ENCODE data around the gene TCN2. TPM values are rescaled to one million over a fixed set of nuclear protein-coding genes. Genes with fewer than 3 reads are reported as not detected.

TCN2 gene
- total and polyA plus RNA-seq, 4 experiments from 2014 or later, result 0.93 to 2.3 (median 1.2) TPM

- Mint-ChIP-seq H3K9me3 (no peaks in the 10 kb centered on the region), H3K27ac (peak overlapping the region in 1 of 7 donors; percentile 35), H3K4me1 (peaks cover 3 to 24% (median 7%) of the 10 kb centered on the region in 4 donors), H3K27me3 (peaks cover 0 to 6% of the 10 kb centered on the region in 2 donors), H3K4me3 (no peak overlapping the region), H3K36me3 (peaks cover 11 to 18% of the 10 kb centered on the region in 2 donors)
- Histone ChIP-seq H3K4me3 (ENCODE audit: low read length in 2 of 2) (no peak overlapping the region), H3K27me3 (ENCODE audit: insufficient read depth, low read length) (no peaks in the 10 kb centered on the region), H3K36me3 (ENCODE audit: insufficient read depth, low read length) (peaks cover 14% of the 10 kb centered on the region), H3K9me3 (ENCODE audit: control insufficient read depth in 1 of 2, low read length in 2 of 2) (no peaks in the 10 kb centered on the region), H3K27ac (ENCODE audit: low read depth, low read length) (no peak overlapping the region), H3K4me1 (ENCODE audit: insufficient read depth, low read length) (peaks cover 4% of the 10 kb centered on the region)
- CTCF ChIA-PET (ENCODE audit: partially characterized antibody), result no interaction called here
- intact Hi-C loops (cut with micrococcal nuclease), result no loop called here
- POLR2A ChIA-PET (ENCODE audit: partially characterized antibody), result interaction anchor here (0.6 kb wide), 1 partner anchor 78 kb away, joined by 3 read pairs; no protein-coding TSS in a partner anchor
- DNase-seq, result no peak
These were observed 34.8 kb upstream of the TCN2 start for GRCh38 chr22:30572210-30572609.

GRCh38 chr22:30572840-30573593, 34.0 kb upstream of the TCN2 start:
- ChIA-PET CTCF (ENCODE audit: partially characterized antibody) (no interaction called here), POLR2A (ENCODE audit: partially characterized antibody) (no interaction called here)
- Histone ChIP-seq H3K4me3 (ENCODE audit: low read length in 2 of 2) (no peak overlapping the region), H3K27ac (ENCODE audit: low read depth, low read length) (no peak overlapping the region), H3K9me3 (ENCODE audit: control insufficient read depth in 1 of 2, low read length in 2 of 2) (no peaks in the 10 kb centered on the region), H3K27me3 (ENCODE audit: insufficient read depth, low read length) (no peaks in the 10 kb centered on the region), H3K36me3 (ENCODE audit: insufficient read depth, low read length) (peaks cover 21% of the 10 kb centered on the region), H3K4me1 (ENCODE audit: insufficient read depth, low read length) (peaks cover 4% of the 10 kb centered on the region)
- intact Hi-C loops (cut with micrococcal nuclease), result no loop called here
- no peak for DNase-seq
- H3K36me3 Mint-ChIP-seq, result peaks cover 18 to 25% of the 10 kb centered on the region in 2 donors
- H3K27me3 Mint-ChIP-seq, result peaks cover 0 to 6% of the 10 kb centered on the region in 2 donors
- H3K4me1 Mint-ChIP-seq, result peaks cover 3 to 24% (median 7%) of the 10 kb centered on the region in 4 donors
- H3K9me3 Mint-ChIP-seq, result no peaks in the 10 kb centered on the region
- H3K27ac Mint-ChIP-seq, result peak overlapping the region in 2 of 7 donors; percentile 48 to 61
- H3K4me3 Mint-ChIP-seq, result no peak overlapping the region

- Histone ChIP-seq H3K9me3 (ENCODE audit: control insufficient read depth in 1 of 2, low read length in 2 of 2) (no peaks in the 10 kb centered on the region), H3K36me3 (ENCODE audit: insufficient read depth, low read length) (peaks cover 26% of the 10 kb centered on the region), H3K27me3 (ENCODE audit: insufficient read depth, low read length) (no peaks in the 10 kb centered on the region), H3K4me1 (ENCODE audit: insufficient read depth, low read length) (peaks cover 4% of the 10 kb centered on the region), H3K27ac (ENCODE audit: low read depth, low read length) (no peak overlapping the region), H3K4me3 (ENCODE audit: low read length in 2 of 2) (no peak overlapping the region)
- intact Hi-C loops (cut with micrococcal nuclease), result no loop called here
- H3K27ac Mint-ChIP-seq, result peak overlapping the region in 1 of 7 donors; percentile 61
- no peak for DNase-seq
- H3K27me3 Mint-ChIP-seq, result peaks cover 0 to 2% of the 10 kb centered on the region in 2 donors
- ChIA-PET CTCF (ENCODE audit: partially characterized antibody) (no interaction called here), POLR2A (ENCODE audit: partially characterized antibody) (no interaction called here)
- H3K9me3 Mint-ChIP-seq, result no peaks in the 10 kb centered on the region
- no peak overlapping the region for H3K4me3 Mint-ChIP-seq
- peaks cover 24 to 30% of the 10 kb centered on the region in 2 donors for H3K36me3 Mint-ChIP-seq
- peaks cover 3 to 24% (median 7%) of the 10 kb centered on the region in 4 donors for H3K4me1 Mint-ChIP-seq
These were observed 33.3 kb upstream of the TCN2 start for GRCh38 chr22:30573594-30574094.

- Histone ChIP-seq H3K27me3 (ENCODE audit: insufficient read depth, low read length) (no peaks in the 10 kb centered on the region), H3K9me3 (ENCODE audit: control insufficient read depth in 1 of 2, low read length in 2 of 2) (no peaks in the 10 kb centered on the region), H3K4me3 (ENCODE audit: low read length in 2 of 2) (no peak within 1 kb of the TSS), H3K36me3 (ENCODE audit: insufficient read depth, low read length) (peaks cover 33% of the 10 kb centered on the region), H3K27ac (ENCODE audit: low read depth, low read length) (no peak within 1 kb of the TSS), H3K4me1 (ENCODE audit: insufficient read depth, low read length) (peaks cover 4% of the 10 kb centered on the region)
- Mint-ChIP-seq H3K9me3 (no peaks in the 10 kb centered on the region), H3K27ac (peak within 1 kb of the TSS in 1 of 7 donors; percentile 61), H3K4me3 (no peak within 1 kb of the TSS), H3K27me3 (peaks cover 0 to 2% of the 10 kb centered on the region in 2 donors), H3K4me1 (peaks cover 3 to 24% (median 7%) of the 10 kb centered on the region in 4 donors), H3K36me3 (peaks cover 31 to 37% of the 10 kb centered on the region in 2 donors)
- ChIA-PET POLR2A (ENCODE audit: partially characterized antibody) (interaction anchor here (0.7 kb wide), 1 partner anchor 17 kb away, joined by 3 read pairs; the partner anchor contains the start of gene PES1), CTCF (ENCODE audit: partially characterized antibody) (no interaction called here)
- no peak for DNase-seq
- intact Hi-C loops (cut with micrococcal nuclease), result no loop called here
These were observed 32.6 kb upstream of the TCN2 start, which contains the start of gene GAL3ST1 for GRCh38 chr22:30574095-30574981. GAL3ST1 (minus strand) TSS chr22:30574665; CDS start chr22:30557392, 17,273 bp downstream.

GRCh38 chr22:30574997-30575671, 31.8 kb upstream of the TCN2 start:
- no peaks in the 10 kb centered on the region for H3K27me3 ChIP-seq (ENCODE audit: insufficient read depth, low read length)
- no peak overlapping the region for H3K27ac Mint-ChIP-seq
- no peak overlapping the region for H3K27ac ChIP-seq (ENCODE audit: low read depth, low read length)
- ChIA-PET CTCF (ENCODE audit: partially characterized antibody) (no interaction called here), POLR2A (ENCODE audit: partially characterized antibody) (interaction anchor here (0.7 kb wide), 1 partner anchor 16 kb away, joined by 3 read pairs; the partner anchor contains the start of gene PES1)
- no peak for DNase-seq
- peaks cover 0 to 2% of the 10 kb centered on the region in 2 donors for H3K27me3 Mint-ChIP-seq
- H3K4me3 ChIP-seq (ENCODE audit: low read length in 2 of 2), result no peak overlapping the region
- no peaks in the 10 kb centered on the region for H3K9me3 ChIP-seq (ENCODE audit: control insufficient read depth in 1 of 2, low read length in 2 of 2)
- peaks cover 4% of the 10 kb centered on the region for H3K4me1 ChIP-seq (ENCODE audit: insufficient read depth, low read length)
- intact Hi-C loops (cut with micrococcal nuclease), result no loop called here
- H3K36me3 ChIP-seq (ENCODE audit: insufficient read depth, low read length), result peaks cover 41% of the 10 kb centered on the region
- H3K4me3 Mint-ChIP-seq, result no peak overlapping the region
- peaks cover 39 to 45% of the 10 kb centered on the region in 2 donors for H3K36me3 Mint-ChIP-seq
- no peaks in the 10 kb centered on the region for H3K9me3 Mint-ChIP-seq
- peaks cover 3 to 24% (median 7%) of the 10 kb centered on the region in 4 donors for H3K4me1 Mint-ChIP-seq

GRCh38 chr22:30575859-30576258, 31.1 kb upstream of the TCN2 start:
- H3K36me3 Mint-ChIP-seq, result peaks cover 46 to 53% of the 10 kb centered on the region in 2 donors

More at GRCh38 chr22:30575859-30576258, 31.1 kb upstream of the TCN2 start:
- Mint-ChIP-seq H3K9me3 (no peaks in the 10 kb centered on the region), H3K27me3 (peaks cover 0 to 2% of the 10 kb centered on the region in 2 donors), H3K4me3 (peak overlapping the region in 1 of 8 donors; percentile 47), H3K4me1 (peaks cover 3 to 24% (median 7%) of the 10 kb centered on the region in 4 donors), H3K27ac (no peak overlapping the region)
- H3K9me3 ChIP-seq (ENCODE audit: control insufficient read depth in 1 of 2, low read length in 2 of 2), result no peaks in the 10 kb centered on the region
- peaks cover 48% of the 10 kb centered on the region for H3K36me3 ChIP-seq (ENCODE audit: insufficient read depth, low read length)
- CTCF ChIA-PET (ENCODE audit: partially characterized antibody), result no interaction called here
- DNase-seq, result no peak
- peaks cover 4% of the 10 kb centered on the region for H3K4me1 ChIP-seq (ENCODE audit: insufficient read depth, low read length)
- intact Hi-C loops (cut with micrococcal nuclease), result no loop called here
- no peaks in the 10 kb centered on the region for H3K27me3 ChIP-seq (ENCODE audit: insufficient read depth, low read length)
- no peak overlapping the region for H3K27ac ChIP-seq (ENCODE audit: low read depth, low read length)
- POLR2A ChIA-PET (ENCODE audit: partially characterized antibody), result no interaction called here
- no peak overlapping the region for H3K4me3 ChIP-seq (ENCODE audit: low read length in 2 of 2)
